CD4-positive, alpha-beta T cell treated with Interferon alpha-2 for 1 hour (primary cell): ENCODE results near the gene MTHFD1L.
"Not testable (repeated sequence)": the region's sequence is repeated elsewhere in the genome, so short reads cannot be mapped to it uniquely, and the experiment has no call there.

ENCODE experiments used
- DNase-seq, 2 donors: peaks; one replicate each; pipeline ENCODE4 v3.0.0-alpha.2; 2020 to 2022

MTHFD1L gene

DNA sequence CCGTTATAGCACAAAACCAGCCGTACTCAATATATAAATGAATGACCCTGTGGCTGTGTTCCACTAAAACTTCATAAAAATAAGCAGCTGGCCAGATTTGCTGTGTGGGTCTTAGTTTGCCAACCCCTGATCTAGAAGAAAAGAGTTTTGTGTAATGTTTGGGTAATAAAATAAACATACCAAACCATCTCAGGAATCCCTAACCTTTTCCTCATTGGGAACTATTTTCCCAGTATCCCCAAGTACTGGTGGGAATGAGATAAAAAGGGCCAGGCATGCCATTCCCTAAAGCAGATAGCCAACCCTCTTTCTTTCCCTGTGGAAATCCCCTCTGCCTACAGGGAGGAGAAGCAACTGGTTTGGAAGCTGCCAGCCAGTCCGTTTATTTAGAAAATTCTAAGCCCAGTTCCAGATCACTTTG lies 205.1 kb downstream of the MTHFD1L start:
- no peak for DNase-seq

DNA sequence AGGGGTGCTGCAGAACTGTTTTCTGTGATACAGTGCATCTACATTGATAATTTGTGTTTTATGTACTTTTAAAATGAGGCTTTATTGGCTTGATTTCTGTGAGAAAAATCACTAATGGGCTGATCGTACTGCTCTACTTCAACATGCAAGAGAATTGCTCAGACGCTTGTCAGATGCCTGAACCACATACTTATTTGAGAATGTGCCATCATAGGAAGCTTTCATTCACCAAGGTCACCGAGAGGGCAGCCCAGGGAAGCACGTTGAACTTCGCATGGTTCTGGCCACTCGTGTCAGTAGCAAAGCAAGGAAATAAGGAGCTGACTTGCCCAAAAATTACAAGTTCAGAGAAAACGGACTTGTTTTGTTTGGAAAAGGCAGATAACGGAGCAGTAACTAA lies 205.8 kb downstream of the MTHFD1L start:
- DNase-seq = no peak

DNA sequence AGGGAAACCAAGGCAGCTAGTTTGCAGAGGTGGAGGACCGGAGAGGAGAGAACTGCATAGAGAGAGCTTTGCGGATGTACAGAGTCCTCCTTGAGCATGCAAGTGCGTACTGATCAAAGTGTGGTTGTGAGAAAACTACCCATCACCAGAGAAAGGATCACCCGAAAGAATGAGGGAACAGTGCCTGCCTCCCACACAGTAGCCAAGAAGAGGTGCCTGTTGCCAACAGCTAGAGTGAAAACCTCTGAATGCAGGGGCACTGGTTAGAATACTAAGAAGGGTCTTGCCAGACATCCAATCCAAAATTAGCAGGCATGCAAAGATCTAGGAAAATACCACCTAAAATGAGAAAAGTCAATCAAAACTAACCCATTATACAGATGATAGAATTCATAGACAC lies 207.6 kb downstream of the MTHFD1L start:
- no peak for DNase-seq

DNA sequence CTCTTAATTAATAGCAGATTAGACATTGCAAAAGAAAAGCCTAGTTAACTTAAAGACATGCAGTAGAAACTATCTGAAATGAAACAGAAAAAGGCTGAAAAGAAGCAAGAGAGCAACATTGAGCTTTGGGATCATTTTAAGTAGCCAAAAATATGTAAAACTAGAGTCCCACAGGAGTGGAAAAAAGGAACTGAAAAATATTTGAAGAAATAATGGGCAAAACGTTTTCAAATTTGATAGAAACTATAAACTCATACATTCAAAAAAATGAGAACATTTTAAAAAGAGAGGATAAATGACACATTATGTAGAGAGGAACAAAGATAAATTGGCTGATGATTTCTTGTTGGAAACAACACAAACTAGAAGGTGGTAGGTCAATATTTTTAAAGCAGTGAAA lies 208.2 kb downstream of the MTHFD1L start:
- no peak for DNase-seq

DNA sequence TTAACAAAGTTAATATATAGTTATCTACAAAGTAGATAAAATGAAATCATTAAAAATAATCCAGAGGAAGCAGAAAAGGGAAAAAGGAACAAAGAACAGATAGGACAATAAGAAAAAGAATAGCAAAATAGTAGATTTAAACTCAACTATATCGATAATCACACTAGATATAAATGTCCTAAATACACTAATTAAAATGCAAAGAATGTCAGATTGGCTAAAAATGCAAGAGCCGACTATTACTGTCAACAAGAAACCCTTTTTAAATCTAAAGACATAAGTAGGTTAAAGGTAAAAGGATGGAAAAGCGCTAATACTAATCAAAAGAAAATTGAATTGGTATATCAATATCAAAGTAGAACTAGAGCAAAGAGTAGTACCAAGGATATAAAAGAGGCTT lies 209.5 kb downstream of the MTHFD1L start:
- no peak for DNase-seq

DNA sequence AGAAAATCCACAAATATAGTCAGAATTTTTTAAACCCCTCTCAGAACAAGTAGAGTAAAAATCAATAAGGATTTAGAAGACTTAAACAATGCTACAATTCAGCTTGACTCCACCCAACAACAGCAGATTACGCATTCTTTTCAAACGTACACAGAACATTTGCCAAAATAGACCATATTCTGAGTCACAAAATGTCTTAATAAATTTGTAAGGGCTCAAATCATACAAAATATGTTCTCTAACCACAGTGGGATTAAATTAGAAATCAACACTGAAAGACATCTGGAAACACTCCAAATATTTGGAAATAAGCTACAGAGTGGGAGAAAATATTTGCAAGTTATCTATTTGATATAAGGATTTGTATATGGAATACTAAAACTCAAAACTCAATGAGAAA lies 210.0 kb downstream of the MTHFD1L start:
- DNase-seq = no peak

DNA sequence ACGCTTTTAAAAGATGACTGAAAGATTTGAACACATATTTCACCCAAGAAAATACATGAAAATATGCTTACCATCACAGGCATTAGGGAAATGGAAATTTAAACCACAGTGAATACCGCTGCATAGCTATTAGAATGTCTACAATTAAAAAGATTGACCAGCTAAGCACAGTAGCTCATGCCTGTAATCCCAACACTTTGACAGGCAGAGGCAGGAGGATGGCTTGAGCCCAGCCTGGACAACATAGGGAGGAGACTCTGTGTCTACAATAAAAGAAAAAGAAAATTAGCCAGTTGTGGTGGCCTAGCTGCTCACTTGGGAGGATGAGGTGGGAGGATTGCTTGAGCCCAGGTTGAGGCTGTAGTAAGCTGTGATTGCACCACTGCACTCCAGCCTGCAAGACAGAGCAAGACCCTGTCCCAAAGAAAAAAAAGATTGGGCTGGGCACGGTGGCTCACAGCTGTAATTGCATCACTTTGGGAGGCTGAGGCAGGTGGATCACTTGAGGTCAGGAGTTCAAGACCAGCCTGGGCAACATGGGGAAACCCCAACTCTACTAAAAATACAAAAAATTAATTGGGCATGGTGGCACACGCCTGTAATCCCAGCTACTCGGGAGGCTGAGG lies 210.5 kb downstream of the MTHFD1L start:
- no peak for DNase-seq

DNA sequence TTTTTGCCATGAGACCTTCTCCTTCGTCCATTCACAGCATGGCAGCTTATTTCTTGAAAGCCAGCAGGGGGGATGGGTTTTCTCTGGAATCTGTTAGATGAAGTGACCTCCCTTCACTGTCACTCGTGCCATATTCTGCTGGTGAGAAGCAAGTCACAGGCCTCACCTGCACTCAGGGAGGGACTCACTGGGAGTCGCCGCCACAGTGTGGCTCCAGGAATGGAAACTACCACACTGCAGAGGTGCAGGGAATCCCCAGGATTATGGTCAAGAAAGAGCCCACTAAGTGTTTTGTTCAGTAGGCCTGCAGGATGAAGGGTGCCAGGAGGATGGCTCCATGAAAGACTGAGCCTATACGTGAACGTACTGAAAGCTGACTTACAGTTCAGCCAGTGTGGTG lies 213.2 kb downstream of the MTHFD1L start:
- no peak for DNase-seq

DNA sequence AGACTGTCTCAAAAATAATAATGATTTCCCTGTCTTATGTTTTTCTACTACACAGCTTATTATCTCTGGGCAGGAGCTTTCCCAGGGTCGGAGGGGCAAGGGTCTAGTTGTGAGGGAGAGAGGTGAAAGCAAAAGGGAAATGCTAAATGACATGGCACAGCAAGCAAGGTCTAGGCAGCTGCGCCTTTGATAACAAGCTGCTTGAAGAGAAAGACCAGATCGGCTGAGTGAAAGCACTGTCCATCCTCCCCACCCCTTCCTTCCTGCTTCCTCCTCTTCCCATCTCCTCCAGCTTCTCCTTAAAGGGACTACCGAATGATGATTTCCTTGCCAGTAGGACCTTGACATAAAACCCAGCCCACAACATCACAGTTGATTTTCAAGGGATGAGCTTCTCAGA lies 216.2 kb downstream of the MTHFD1L start:
- DNase-seq = no peak

DNA sequence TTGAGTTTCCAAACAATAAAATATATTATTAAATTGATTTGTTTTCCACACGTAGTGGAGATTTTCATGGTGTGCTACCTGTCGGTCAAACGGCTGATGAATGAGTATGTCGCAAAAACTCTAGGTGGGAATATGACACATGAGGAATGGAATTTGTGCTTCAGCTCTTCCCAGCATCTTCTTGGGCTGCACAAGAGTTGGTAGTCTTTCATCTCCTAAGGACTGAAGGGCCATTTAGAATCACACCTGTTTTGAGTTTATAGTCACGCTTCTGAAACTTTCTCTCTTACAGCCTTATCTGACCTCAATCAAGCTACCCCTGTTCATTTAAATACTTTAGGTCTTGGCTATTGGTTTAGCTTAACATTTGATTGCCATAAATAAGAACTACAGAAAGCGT lies 216.6 kb downstream of the MTHFD1L start:
- no peak for DNase-seq

DNA sequence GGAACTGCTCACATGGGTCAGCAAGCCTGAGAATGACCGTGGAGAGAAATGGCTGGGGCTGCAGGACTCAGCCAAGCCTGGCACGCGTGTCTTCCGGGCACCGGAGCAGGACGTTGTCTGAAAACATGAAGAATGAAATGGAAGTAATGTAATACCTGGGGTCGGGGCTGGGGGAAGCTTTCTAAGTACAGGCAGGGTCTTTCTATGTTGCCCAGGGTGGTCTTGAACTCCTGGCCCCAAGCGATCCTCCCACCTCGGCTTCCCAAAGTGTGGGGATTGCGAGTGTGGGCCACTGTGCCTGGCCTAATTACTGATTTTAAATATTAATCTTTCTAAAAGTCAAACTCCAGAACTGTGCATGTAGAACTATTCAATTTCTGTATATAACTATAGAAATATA lies 218.8 kb downstream of the MTHFD1L start:
- no peak for DNase-seq

DNA sequence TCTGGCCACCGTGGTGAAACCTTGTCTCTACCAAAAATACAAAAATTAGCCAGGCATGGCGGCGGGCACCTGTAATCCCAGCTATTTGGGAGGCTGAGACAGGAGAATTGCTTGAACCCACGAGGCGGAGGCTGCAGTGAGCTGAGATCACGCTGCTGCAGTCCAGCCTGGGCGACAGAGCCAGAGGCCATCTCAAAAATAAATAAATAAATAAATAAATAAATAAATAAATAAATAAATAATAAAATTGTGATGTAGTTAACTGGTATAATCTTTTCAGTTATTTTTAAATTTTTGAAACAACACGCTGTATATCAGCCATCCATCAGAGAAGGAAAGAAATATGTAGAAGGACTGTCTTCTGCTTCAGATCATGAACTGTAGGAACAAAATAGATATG lies 221.6 kb downstream of the MTHFD1L start:
- not testable (repeated sequence) for DNase-seq

DNA sequence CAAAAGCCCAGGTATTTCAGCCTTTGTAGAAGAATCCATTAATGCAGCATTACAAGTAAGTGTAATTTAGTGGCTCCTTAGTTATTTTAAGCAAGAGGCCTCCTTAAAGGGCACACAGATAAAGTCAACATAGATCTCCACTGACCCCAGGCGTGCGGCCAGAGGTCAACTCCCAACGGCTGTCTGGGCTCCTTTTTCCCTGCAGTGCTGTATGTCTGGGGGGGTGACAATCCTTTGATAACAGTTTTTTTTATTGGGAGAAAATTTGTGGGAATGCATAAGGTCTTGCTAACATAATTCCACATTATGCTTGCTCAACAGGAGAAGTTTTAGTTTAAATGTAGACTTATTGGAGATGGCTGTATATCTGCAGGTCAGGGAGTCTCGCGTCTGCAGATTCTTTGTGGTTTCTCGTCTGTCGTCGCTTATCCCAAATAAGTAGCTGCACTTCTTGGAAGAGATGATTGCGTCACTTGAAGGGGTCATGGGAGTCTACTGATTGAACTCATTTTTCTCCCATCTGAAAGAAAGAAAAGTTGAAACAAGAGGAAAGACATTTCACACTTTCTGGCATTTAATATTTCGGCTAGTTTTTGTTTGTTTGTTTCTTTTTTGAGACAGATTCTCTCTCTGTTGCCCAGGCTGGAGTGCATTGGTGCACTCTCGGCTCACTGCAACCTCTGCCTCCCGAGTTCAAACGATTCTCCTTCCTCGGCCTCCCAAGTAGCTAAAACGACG lies 222.5 kb downstream of the MTHFD1L start:
- DNase-seq = no peak

DNA sequence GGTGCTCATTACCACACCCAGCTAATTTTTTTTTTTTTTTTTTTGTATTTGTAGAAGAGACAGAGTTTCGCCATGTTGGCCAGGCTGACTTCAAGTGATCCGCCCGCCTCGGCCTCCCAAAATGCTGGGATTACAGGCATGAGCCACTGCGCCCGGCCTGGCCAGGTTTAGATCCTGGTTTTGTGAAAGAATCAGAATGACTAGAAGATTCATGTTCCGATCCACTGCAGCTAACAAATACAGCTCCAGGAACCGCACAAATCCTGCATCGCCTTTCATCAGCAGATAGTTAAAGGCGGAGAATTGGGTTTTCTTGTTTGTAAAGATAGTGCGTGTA lies 223.1 kb downstream of the MTHFD1L start:
- no peak for DNase-seq

DNA sequence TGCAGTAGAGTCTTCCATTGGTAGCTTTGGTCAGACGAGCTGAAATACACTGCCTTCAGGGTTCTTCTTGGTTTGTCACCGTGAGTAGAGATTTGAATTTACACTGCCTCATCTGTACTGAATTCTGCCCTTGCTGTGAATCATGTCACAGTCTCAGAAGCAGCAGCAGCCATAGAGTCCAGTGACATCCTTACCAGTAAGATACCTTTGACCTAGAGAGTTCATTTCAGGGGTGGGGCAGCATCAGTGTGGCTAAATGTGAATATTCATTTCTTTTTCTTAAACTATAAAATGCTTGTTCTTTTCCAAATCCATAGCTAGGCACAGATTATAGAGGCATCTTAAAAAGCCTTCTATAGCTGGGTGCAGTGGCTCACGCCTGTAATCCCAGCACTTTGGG lies 223.5 kb downstream of the MTHFD1L start:
- no peak for DNase-seq

DNA sequence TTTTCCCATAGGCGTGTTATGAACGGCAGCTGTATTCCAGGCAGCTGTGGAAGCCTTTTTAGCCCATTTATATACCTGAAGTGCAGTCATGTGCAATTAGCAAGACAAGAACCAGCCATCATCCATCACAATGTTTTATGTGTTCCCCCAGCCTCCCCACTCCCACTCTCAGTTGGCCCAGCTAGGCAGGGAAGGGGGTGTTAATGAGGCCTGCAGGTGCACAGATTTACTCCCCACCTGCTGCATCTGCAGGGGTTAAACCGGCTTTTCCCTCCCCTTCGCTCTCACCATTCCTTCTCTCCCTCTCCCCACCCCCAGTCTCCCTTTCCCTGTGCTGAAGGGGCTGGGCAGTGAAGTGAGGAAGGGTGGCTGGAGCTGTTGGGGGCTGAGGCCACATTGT lies 224.5 kb downstream of the MTHFD1L start:
- DNase-seq = no peak

DNA sequence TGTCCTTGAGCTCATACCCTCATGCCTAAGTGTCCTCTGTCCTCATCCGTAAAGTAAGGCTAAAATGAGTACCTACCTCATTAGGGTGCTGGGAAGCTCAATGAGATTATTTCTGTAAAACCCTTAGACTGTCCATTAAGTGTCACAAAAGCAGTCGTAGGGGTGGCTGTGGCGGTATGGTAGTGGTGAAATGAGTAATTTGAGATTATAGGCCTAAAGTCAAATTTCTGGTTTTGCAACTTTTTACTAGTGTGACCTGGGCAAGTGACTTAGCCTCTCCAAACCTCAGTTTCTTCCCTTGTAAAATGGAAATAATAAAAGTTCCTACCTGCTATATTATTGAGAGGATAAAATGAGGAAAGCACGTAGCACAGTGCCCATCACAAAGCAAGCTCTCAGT lies 226.1 kb downstream of the MTHFD1L start:
- DNase-seq = no peak

DNA sequence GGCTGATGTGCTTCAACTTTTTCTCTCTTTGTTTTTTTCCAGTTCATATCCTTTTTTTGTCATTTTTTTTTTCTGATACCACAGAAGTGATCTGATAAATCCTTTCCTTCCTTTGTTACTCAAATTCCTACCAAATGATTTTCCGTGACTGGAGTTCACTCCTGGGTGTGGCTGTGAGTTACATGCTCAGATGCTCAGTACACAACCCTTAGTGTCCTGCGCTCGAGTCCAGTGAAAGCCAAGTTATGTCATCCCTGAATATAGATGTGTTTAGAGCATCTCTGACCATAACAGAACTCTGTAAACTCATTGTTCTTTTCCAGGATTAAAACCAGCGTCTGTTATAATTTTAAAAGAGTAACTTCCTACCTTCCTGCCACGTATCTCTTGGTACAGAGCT lies 227.1 kb downstream of the MTHFD1L start:
- no peak for DNase-seq

DNA sequence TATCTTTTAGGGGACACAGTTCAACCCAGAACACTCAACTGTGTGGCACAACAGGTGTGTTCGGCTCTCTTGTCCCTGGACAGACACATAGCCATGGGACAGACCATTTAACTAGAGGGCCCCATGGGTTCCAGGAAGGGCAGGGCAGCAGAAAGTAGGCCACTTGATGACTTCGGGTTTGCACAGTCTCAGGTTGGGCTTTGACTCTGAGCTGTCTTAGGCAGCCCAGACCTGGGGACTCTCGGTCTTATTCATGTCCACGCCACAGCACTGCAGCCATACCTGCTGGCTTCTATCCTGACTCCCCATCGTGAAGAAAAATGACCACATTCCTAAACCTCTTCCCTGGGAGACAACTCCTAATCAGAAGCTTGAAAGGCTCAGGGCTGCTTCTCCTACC lies 228.2 kb downstream of the MTHFD1L start:
- no peak for DNase-seq

DNA sequence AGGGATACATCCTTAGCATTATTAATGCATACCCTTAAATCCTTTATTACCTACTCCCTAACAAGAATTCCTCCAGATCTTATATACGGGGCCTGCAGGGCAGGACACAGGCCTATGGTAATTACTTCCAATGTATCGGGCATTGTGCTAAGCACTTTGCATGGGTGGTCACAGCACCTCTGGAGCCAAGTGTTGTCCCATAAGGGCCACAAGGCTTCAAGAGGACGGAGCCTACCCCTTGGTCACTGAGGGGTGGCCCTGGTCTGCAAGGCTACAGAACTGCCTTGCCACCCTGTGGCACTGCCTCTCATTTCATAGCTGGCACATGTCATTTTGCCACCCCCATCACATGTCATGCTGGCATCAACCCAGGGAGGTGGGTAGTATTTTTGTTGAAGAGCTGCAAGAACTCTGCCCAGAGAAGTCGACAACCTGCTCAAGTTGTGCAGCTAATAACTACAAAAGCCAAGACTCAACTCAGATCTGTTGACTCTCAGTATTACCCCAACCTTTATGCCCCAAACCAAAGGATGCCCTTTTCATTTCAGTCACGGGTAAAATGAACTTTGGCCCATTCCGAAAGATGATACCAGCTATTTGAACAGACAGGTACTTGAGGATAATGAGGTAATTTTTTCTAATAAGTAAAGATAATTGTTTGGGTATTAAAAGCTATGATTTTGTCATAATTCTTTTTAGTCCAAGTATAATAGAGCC lies 230.2 kb downstream of the MTHFD1L start:
- no peak for DNase-seq

DNA sequence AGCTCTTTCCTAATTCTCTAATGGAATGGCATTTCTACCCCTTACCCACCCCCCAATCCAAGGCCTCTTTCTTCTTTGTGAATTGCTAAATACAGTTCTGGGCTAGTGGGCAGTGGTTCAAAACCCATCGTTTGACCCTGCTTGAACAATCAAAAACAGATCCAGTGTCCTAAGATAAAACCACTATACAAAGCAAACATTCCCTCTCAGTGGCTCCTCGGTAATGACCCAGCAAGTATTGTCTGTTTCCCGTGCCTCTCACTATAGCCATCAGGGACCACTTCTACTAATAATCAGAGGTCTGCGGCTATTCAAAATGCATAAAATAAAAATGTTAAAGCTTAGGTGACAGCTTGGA lies 230.7 kb downstream of the MTHFD1L start:
- no peak for DNase-seq

DNA sequence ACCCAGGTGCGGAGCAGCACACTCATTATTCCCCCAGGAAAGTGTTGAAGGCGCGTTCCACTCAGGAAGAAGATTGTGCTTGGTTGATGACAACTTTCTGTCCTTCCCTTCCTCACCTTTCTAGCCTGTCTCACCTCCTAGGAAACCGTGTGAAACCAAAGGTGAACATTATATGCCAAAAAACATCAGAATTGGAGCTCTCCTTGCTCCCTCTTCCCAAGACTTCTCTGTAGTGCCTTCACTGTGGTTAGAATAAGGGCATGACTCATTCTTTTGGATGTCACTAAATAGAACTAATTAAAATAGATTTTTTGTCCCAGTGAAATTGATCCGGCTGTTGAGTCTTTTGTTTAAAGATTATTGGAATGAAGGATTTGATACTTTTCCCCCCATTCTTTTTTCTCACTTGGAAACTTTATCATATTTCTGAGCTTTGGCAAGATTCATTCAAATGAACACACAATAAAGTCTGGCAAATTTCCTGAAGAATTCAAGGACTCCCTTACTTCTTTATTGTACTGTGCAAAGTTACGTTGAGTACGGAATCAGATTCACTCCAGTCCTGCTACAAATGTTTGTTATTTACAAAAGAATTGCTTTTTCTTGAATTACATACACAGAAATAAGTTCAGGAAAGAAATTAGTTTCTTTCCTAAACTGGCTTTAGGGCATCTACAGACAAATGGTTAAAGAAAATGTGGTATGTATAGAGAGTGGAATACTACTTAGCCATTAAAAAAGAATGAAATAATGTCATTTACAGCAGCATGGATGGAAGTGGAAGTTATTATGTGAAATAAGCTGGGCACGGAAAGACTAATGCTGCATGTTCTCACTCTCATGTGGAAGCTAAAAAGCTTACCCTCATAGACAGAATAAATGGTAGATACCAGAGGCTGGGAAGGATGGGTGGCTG lies 231.4 kb downstream of the MTHFD1L start:
- DNase-seq = no peak

DNA sequence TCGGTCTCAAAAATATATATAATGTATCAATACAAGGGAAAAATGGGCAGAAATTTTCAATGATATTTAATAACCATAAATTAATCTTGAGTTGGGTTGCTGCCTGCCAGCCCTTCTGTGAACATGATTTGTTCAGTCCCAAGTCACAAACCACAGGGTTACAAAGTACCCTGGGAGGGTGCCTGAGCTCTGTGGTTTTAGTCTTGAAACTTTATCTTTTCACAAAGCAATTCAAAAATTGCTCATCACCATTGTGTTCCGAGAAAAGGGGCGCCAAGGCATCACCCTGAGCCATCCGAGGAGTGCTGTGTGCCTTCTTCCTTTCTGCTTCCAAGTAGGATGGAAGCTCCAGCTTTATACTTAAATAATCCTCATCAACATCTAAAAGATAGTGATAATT lies 232.7 kb downstream of the MTHFD1L start:
- no peak for DNase-seq
